NCI-H1048 (cell line): ENCODE data around the gene TRAPPC2L.

Experiments
- DNase-seq: peaks from one replicate; lab custom pipeline; 2025; lab: John Stamatoyannopoulos, UW

The TRAPPC2L gene

GRCh38 chr16:88856828-88857727 lies at the start of gene TRAPPC2L, which contains the start of gene GALNS:
Gene TRAPPC2L, plus strand, starts transcription at chr16:88857127. Its CDS starts 24 bp downstream, at chr16:88857151.
Gene GALNS, minus strand, starts transcription at chr16:88856947. Its CDS starts 70 bp downstream, at chr16:88856877.
- DNase-seq = peak; percentile 80

- DNase-seq = no peak
These were observed 49.7 kb upstream of the TRAPPC2L start for GRCh38 chr16:88807142-88807625.

GRCh38 chr16:88807626-88808453 lies 49.1 kb upstream of the TRAPPC2L start:
- no peak for DNase-seq

GRCh38 chr16:88809068-88809675 lies 47.8 kb upstream of the TRAPPC2L start:
- no peak for DNase-seq

- no peak for DNase-seq
These were observed 47.2 kb upstream of the TRAPPC2L start for GRCh38 chr16:88809676-88810165.

GRCh38 chr16:88810166-88810911 lies 46.6 kb upstream of the TRAPPC2L start:
- no peak for DNase-seq

GRCh38 chr16:88810912-88811768 lies 45.8 kb upstream of the TRAPPC2L start:
- DNase-seq = peak; percentile 57

- DNase-seq = peak; percentile 43
These were observed 45.0 kb upstream of the TRAPPC2L start, which contains the start of gene APRT for GRCh38 chr16:88811769-88812512. Gene APRT, minus strand, starts transcription at chr16:88811928. Its CDS starts 29 bp downstream, at chr16:88811899.

GRCh38 chr16:88812513-88813268 lies 44.2 kb upstream of the TRAPPC2L start:
- DNase-seq = no peak

- DNase-seq = no peak
These were observed 43.4 kb upstream of the TRAPPC2L start for GRCh38 chr16:88813269-88814143.

GRCh38 chr16:88814144-88814502 lies 42.8 kb upstream of the TRAPPC2L start:
- no peak for DNase-seq

- DNase-seq = no peak
These were observed 41.7 kb upstream of the TRAPPC2L start for GRCh38 chr16:88815227-88815626.

- no peak for DNase-seq
These were observed 40.9 kb upstream of the TRAPPC2L start for GRCh38 chr16:88815901-88816589.

- DNase-seq = no peak
These were observed 40.0 kb upstream of the TRAPPC2L start for GRCh38 chr16:88816736-88817535.

- no peak for DNase-seq
These were observed 38.9 kb upstream of the TRAPPC2L start for GRCh38 chr16:88817785-88818574.

GRCh38 chr16:88818575-88818874 lies 38.4 kb upstream of the TRAPPC2L start:
- DNase-seq = no peak
